HCT116 (cell line): ENCODE measurements around the gene PTPRCAP.

Experiments
- CEBPB ChIP-seq: IDR thresholded peaks from 2 replicates; pipeline ENCODE4 v1.6.1; 2012; ENCODE audit warnings: low read depth
- EZH2 ChIP-seq: fragments of 200-600 bp; sonication (generic); IDR thresholded peaks from 2 replicates; pipeline ENCODE4 v1.6.1; 2017; ENCODE audit warnings: antibody characterized with exemption, mixed run types
- EZH2phosphoT487 ChIP-seq: fragments of 200-600 bp; IDR thresholded peaks from 2 replicates; pipeline ENCODE4 v1.6.1; 2018; ENCODE audit warnings: antibody characterized with exemption, borderline replicate concordance
- FOSL1 ChIP-seq: IDR thresholded peaks from 2 replicates; pipeline ENCODE4 v1.6.1; 2012; ENCODE audit warnings: low read depth
- JUND ChIP-seq: IDR thresholded peaks from 2 replicates; pipeline ENCODE4 v1.6.1; 2012
- POLR2A ChIP-seq: IDR thresholded peaks from 2 replicates; pipeline ENCODE4 v1.7.0; 2011; ENCODE audit warnings: borderline replicate concordance; ENCODE audit not compliant: insufficient read depth, insufficient read length; ENCODE audit errors: extremely low read depth
- POLR2AphosphoS5 ChIP-seq: IDR thresholded peaks from 2 replicates; pipeline ENCODE4 v1.6.1; 2011; ENCODE audit warnings: mild to moderate bottlenecking, low read depth, low read length, moderate library complexity
- RAD21 ChIP-seq: IDR thresholded peaks from 2 replicates; pipeline ENCODE4 v1.6.1; 2012; ENCODE audit warnings: low read depth, mild to moderate bottlenecking
- SIN3A ChIP-seq: IDR thresholded peaks from 2 replicates; pipeline ENCODE4 v1.6.1; 2012; ENCODE audit warnings: low read depth
- TF ChIP-seq, protein P1 (sequence below), 3 experiments: fragments of 200-600 bp in 1 of 3; sonication (generic) in 1 of 3; IDR thresholded peaks in 2 of 3; conservative IDR thresholded peaks in 1 of 3; 2 replicates each; pipeline ENCODE4 v1.5.1; 2012 to 2017; ENCODE audit warnings: low read depth in 2 of 3, low read length in 2 of 3, antibody characterized with exemption in 1 of 3, borderline replicate concordance in 1 of 3, control low read depth in 1 of 3, mild to moderate bottlenecking in 1 of 3, mixed read lengths in 1 of 3, mixed run types in 1 of 3, moderate library complexity in 1 of 3; ENCODE audit not compliant: insufficient read depth in 1 of 3
- TF ChIP-seq, protein P2 (sequence below): IDR thresholded peaks from 2 replicates; pipeline ENCODE4 v1.6.1; 2011; ENCODE audit warnings: mild to moderate bottlenecking, low read length, moderate library complexity; ENCODE audit not compliant: insufficient replicate concordance; ENCODE audit errors: extremely low read depth
- TF ChIP-seq, protein P3 (sequence below): IDR thresholded peaks from 2 replicates; pipeline ENCODE4 v1.6.1; 2012
- TF ChIP-seq, protein P4 (sequence below): IDR thresholded peaks from 2 replicates; pipeline ENCODE4 v1.6.1; 2012; ENCODE audit warnings: low read depth

DNA sequence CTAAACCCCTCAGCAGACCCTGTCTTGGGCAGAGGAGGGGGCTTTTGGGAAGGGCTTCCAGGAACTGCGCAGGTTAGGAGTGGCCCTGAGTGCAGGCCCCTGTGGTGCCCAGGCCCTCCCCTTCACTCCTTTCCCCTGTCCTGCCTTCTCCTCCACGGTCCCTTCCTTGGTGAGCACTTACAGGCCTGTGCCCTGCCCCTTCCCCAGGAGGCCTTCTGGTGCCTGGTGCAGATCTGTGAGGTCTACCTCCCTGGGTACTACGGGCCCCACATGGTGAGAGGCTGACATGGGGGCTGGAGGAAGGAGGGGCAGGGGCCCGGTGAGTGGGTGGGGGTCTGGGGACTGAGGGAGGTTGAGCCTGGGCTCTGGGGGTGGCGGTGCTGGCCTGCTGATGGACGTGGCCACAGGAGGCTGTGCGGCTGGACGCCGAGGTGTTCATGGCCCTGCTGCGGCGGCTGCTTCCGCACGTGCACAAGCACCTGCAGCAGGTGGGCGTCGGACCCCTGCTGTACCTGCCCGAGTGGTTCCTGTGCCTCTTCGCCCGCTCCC, 31.0 kb downstream of the PTPRCAP start:
- TF ChIP-seq POLR2AphosphoS5 (no peak), CEBPB (no peak), SIN3A (no peak), EZH2 (no peak), FOSL1 (no peak), POLR2A (no peak), EZH2phosphoT487 (no peak), RAD21 (no peak), JUND (no peak)
- TF ChIP-seq, protein P1, sequence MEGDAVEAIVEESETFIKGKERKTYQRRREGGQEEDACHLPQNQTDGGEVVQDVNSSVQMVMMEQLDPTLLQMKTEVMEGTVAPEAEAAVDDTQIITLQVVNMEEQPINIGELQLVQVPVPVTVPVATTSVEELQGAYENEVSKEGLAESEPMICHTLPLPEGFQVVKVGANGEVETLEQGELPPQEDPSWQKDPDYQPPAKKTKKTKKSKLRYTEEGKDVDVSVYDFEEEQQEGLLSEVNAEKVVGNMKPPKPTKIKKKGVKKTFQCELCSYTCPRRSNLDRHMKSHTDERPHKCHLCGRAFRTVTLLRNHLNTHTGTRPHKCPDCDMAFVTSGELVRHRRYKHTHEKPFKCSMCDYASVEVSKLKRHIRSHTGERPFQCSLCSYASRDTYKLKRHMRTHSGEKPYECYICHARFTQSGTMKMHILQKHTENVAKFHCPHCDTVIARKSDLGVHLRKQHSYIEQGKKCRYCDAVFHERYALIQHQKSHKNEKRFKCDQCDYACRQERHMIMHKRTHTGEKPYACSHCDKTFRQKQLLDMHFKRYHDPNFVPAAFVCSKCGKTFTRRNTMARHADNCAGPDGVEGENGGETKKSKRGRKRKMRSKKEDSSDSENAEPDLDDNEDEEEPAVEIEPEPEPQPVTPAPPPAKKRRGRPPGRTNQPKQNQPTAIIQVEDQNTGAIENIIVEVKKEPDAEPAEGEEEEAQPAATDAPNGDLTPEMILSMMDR (IDR thresholded peaks at IDR 0.05 in 2 of 3, conservative IDR thresholded peaks at IDR 0.05 in 1 of 3; ENCODE audit: borderline replicate concordance in 1 of 3, insufficient read depth in 1 of 3, low read depth in 2 of 3, low read length in 2 of 3), result no peak
- TF ChIP-seq, protein P2, sequence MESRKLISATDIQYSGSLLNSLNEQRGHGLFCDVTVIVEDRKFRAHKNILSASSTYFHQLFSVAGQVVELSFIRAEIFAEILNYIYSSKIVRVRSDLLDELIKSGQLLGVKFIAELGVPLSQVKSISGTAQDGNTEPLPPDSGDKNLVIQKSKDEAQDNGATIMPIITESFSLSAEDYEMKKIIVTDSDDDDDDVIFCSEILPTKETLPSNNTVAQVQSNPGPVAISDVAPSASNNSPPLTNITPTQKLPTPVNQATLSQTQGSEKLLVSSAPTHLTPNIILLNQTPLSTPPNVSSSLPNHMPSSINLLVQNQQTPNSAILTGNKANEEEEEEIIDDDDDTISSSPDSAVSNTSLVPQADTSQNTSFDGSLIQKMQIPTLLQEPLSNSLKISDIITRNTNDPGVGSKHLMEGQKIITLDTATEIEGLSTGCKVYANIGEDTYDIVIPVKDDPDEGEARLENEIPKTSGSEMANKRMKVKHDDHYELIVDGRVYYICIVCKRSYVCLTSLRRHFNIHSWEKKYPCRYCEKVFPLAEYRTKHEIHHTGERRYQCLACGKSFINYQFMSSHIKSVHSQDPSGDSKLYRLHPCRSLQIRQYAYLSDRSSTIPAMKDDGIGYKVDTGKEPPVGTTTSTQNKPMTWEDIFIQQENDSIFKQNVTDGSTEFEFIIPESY, result no peak
- TF ChIP-seq, protein P3, sequence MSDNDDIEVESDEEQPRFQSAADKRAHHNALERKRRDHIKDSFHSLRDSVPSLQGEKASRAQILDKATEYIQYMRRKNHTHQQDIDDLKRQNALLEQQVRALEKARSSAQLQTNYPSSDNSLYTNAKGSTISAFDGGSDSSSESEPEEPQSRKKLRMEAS, result no peak
- TF ChIP-seq, protein P4, sequence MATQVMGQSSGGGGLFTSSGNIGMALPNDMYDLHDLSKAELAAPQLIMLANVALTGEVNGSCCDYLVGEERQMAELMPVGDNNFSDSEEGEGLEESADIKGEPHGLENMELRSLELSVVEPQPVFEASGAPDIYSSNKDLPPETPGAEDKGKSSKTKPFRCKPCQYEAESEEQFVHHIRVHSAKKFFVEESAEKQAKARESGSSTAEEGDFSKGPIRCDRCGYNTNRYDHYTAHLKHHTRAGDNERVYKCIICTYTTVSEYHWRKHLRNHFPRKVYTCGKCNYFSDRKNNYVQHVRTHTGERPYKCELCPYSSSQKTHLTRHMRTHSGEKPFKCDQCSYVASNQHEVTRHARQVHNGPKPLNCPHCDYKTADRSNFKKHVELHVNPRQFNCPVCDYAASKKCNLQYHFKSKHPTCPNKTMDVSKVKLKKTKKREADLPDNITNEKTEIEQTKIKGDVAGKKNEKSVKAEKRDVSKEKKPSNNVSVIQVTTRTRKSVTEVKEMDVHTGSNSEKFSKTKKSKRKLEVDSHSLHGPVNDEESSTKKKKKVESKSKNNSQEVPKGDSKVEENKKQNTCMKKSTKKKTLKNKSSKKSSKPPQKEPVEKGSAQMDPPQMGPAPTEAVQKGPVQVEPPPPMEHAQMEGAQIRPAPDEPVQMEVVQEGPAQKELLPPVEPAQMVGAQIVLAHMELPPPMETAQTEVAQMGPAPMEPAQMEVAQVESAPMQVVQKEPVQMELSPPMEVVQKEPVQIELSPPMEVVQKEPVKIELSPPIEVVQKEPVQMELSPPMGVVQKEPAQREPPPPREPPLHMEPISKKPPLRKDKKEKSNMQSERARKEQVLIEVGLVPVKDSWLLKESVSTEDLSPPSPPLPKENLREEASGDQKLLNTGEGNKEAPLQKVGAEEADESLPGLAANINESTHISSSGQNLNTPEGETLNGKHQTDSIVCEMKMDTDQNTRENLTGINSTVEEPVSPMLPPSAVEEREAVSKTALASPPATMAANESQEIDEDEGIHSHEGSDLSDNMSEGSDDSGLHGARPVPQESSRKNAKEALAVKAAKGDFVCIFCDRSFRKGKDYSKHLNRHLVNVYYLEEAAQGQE, result no peak
